Effector CD8-positive, alpha-beta T cell (primary cell): ENCODE measurements around the gene LRGUK.

Experiments used
- DNase-seq: peaks from one replicate; lab custom pipeline; 2025; lab: John Stamatoyannopoulos, UW

Gene LRGUK

GRCh38 chr7:134307320-134307719, 180.2 kb downstream of the LRGUK start:
- no peak for DNase-seq

- DNase-seq, result no peak
These were observed 181.4 kb downstream of the LRGUK start for GRCh38 chr7:134308548-134308947.

- no peak for DNase-seq
These were observed 184.7 kb downstream of the LRGUK start for GRCh38 chr7:134311807-134312206.

GRCh38 chr7:134312717-134313116, 185.6 kb downstream of the LRGUK start:
- no peak for DNase-seq

- no peak for DNase-seq
These were observed 186.4 kb downstream of the LRGUK start for GRCh38 chr7:134313543-134313942.
